Measurements from ENCODE around the gene LRRC8D.

DNA sequence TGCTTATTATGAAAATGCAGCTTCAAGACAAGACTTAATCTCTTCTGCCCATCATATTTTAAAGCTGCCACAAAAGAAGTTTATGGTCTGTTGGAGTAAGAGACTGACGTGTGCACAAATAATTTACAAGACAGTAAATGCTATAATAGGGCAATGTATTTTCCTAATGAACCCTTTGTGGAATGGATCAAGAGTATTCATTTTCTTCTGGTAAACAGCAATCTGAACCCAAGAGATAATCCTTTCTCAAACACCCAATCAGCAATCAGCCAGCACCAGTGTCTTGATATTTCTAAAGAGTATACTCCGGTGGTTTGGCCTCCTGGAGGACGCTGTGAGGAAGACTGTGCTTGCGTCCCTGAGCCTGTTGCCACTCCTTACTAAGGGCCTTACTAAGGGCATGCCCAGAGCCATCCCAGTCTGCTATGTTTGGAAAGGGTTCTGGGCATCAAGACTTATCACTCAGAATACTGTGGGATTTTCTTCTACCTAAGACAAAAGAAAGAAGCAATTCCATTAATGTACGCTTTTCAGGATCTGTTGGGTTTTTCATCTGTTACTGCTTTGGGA lies 48.8 kb upstream of the LRRC8D start:
- TF ChIP-seq POLR2A (IDR thresholded peaks at IDR 0.05): no peak
- TF ChIP-seq, protein P1, sequence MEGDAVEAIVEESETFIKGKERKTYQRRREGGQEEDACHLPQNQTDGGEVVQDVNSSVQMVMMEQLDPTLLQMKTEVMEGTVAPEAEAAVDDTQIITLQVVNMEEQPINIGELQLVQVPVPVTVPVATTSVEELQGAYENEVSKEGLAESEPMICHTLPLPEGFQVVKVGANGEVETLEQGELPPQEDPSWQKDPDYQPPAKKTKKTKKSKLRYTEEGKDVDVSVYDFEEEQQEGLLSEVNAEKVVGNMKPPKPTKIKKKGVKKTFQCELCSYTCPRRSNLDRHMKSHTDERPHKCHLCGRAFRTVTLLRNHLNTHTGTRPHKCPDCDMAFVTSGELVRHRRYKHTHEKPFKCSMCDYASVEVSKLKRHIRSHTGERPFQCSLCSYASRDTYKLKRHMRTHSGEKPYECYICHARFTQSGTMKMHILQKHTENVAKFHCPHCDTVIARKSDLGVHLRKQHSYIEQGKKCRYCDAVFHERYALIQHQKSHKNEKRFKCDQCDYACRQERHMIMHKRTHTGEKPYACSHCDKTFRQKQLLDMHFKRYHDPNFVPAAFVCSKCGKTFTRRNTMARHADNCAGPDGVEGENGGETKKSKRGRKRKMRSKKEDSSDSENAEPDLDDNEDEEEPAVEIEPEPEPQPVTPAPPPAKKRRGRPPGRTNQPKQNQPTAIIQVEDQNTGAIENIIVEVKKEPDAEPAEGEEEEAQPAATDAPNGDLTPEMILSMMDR (IDR thresholded peaks at IDR 0.05): no peak
